Measurements from ENCODE around the gene SELENOK.
"Not testable (repeated sequence)": the region's sequence is repeated elsewhere in the genome, so short reads cannot be mapped to it uniquely, and the experiment has no call there.

The SELENOK gene

GRCh38 chr3:53891497-53892285 lies at the start of gene SELENOK:
SELENOK (minus strand) TSS chr3:53891859.
- DNase-seq (ENCODE audit: low read depth in 1 of 2, low spot score in 1 of 2), result peak; percentile 86 to 97

- no peak for DNase-seq (ENCODE audit: low read depth in 1 of 2, low spot score in 1 of 2)
These were observed 49.5 kb upstream of the SELENOK start for GRCh38 chr3:53941184-53941583.

- no peak for DNase-seq (ENCODE audit: low read depth in 1 of 2, low spot score in 1 of 2)
These were observed 49.0 kb upstream of the SELENOK start for GRCh38 chr3:53940623-53941022.

GRCh38 chr3:53939813-53940212 lies 48.2 kb upstream of the SELENOK start:
- no peak for DNase-seq (ENCODE audit: low read depth in 1 of 2, low spot score in 1 of 2)

GRCh38 chr3:53939086-53939582 lies 47.5 kb upstream of the SELENOK start:
- DNase-seq (ENCODE audit: low read depth in 1 of 2, low spot score in 1 of 2), result no peak

- DNase-seq (ENCODE audit: low read depth in 1 of 2, low spot score in 1 of 2), result peak in 1 of 2 donors; percentile 26
These were observed 47.0 kb upstream of the SELENOK start for GRCh38 chr3:53938645-53939044.

GRCh38 chr3:53936347-53936746 lies 44.7 kb upstream of the SELENOK start:
- DNase-seq (ENCODE audit: low read depth in 1 of 2, low spot score in 1 of 2), result no peak

- no peak for DNase-seq (ENCODE audit: low read depth in 1 of 2, low spot score in 1 of 2)
These were observed 43.7 kb upstream of the SELENOK start for GRCh38 chr3:53935283-53935901.

- not testable (repeated sequence) for DNase-seq (ENCODE audit: low read depth in 1 of 2, low spot score in 1 of 2)
These were observed 35.7 kb upstream of the SELENOK start for GRCh38 chr3:53927208-53927872.

GRCh38 chr3:53921296-53921695 lies 29.6 kb upstream of the SELENOK start:
- DNase-seq (ENCODE audit: low read depth in 1 of 2, low spot score in 1 of 2), result no peak

GRCh38 chr3:53919741-53920140 lies 28.1 kb upstream of the SELENOK start:
- DNase-seq (ENCODE audit: low read depth in 1 of 2, low spot score in 1 of 2), result no peak

- no peak for DNase-seq (ENCODE audit: low read depth in 1 of 2, low spot score in 1 of 2)
These were observed 21.7 kb upstream of the SELENOK start for GRCh38 chr3:53913401-53913800.

GRCh38 chr3:53902711-53903110 lies 11.1 kb upstream of the SELENOK start:
- DNase-seq (ENCODE audit: low read depth in 1 of 2, low spot score in 1 of 2), result no peak

GRCh38 chr3:53902067-53902466 lies 10.4 kb upstream of the SELENOK start:
- no peak for DNase-seq (ENCODE audit: low read depth in 1 of 2, low spot score in 1 of 2)

- DNase-seq (ENCODE audit: low read depth in 1 of 2, low spot score in 1 of 2), result no peak
These were observed 9.1 kb upstream of the SELENOK start for GRCh38 chr3:53900666-53901331.

GRCh38 chr3:53899750-53900149 lies 8.1 kb upstream of the SELENOK start:
- no peak for DNase-seq (ENCODE audit: low read depth in 1 of 2, low spot score in 1 of 2)

- no peak for DNase-seq (ENCODE audit: low read depth in 1 of 2, low spot score in 1 of 2)
These were observed 603 bp upstream of the SELENOK start for GRCh38 chr3:53892286-53892637.

GRCh38 chr3:53890726-53891475 lies 758 bp downstream of the SELENOK start:
- peak in 1 of 2 donors; percentile 41 for DNase-seq (ENCODE audit: low read depth in 1 of 2, low spot score in 1 of 2)

GRCh38 chr3:53888232-53888631 lies 3.4 kb downstream of the SELENOK start:
- no peak for DNase-seq (ENCODE audit: low read depth in 1 of 2, low spot score in 1 of 2)

GRCh38 chr3:53887446-53887845 lies 4.2 kb downstream of the SELENOK start:
- DNase-seq (ENCODE audit: low read depth in 1 of 2, low spot score in 1 of 2), result no peak

GRCh38 chr3:53885239-53885638 lies 6.4 kb downstream of the SELENOK start:
- no peak for DNase-seq (ENCODE audit: low read depth in 1 of 2, low spot score in 1 of 2)
